ENCODE results near the gene AARS2. TPM values are rescaled to one million over a fixed set of nuclear protein-coding genes. Genes with fewer than 3 reads are reported as not detected.

Gene AARS2
- polyA plus RNA-seq, 1 experiment: 7.3 TPM

GRCh38 chr6:44289726-44290260, 23.4 kb downstream of the AARS2 start:
- ChIA-PET CTCF (no interaction called here), POLR2A (no interaction called here)
- DNase-seq (ENCODE audit: low read depth): no peak
- no peaks in the 10 kb centered on the region for H3K36me3 ChIP-seq (ENCODE audit: control insufficient read depth, insufficient read depth, low read length)
- H3K27me3 ChIP-seq (ENCODE audit: control insufficient read depth, insufficient read depth, low read length): peaks cover 27% of the 10 kb centered on the region
- TF ChIP-seq CTCF (IDR thresholded peaks at IDR 0.05; ENCODE audit: insufficient read depth, low read depth, low read length): no peak
- no peak overlapping the region for H3K4me3 ChIP-seq (ENCODE audit: low read depth, low read length)

GRCh38 chr6:44286747-44287146, 26.4 kb downstream of the AARS2 start:
- no peaks in the 10 kb centered on the region for H3K36me3 ChIP-seq (ENCODE audit: control insufficient read depth, insufficient read depth, low read length)
- H3K27me3 ChIP-seq (ENCODE audit: control insufficient read depth, insufficient read depth, low read length): peaks cover 24% of the 10 kb centered on the region
- POLR2A ChIA-PET: no interaction called here
- H3K4me3 ChIP-seq (ENCODE audit: low read depth, low read length): no peak overlapping the region
- no peak for TF ChIP-seq CTCF (IDR thresholded peaks at IDR 0.05; ENCODE audit: insufficient read depth, low read depth, low read length)
- CTCF ChIA-PET: no interaction called here
- no peak for DNase-seq (ENCODE audit: low read depth)

DNA sequence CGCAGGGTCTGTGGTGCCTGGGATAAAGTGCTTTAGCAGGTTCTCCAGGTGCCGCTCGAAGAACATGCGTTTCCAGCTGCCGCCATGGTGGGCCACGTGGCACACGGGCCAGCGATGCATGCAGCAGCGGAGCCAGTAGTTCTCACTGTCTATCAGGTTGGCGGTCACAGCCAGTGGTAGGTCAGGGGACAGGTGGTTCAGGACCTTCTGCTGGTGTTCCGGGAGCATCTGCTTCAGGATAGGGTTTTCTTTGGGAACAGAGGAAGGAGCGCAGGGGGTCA, 26.9 kb downstream of the AARS2 start:
- no peak for DNase-seq (ENCODE audit: low read depth)
- no peak for TF ChIP-seq CTCF (IDR thresholded peaks at IDR 0.05; ENCODE audit: insufficient read depth, low read depth, low read length)
- no peaks in the 10 kb centered on the region for H3K36me3 ChIP-seq (ENCODE audit: control insufficient read depth, insufficient read depth, low read length)
- H3K27me3 ChIP-seq (ENCODE audit: control insufficient read depth, insufficient read depth, low read length): peaks cover 24% of the 10 kb centered on the region
- ChIA-PET CTCF (interaction anchor here (1.3 kb wide), 1 partner anchor 18 kb away, joined by 10 read pairs; no protein-coding TSS in a partner anchor), POLR2A (no interaction called here)
- H3K4me3 ChIP-seq (ENCODE audit: low read depth, low read length): no peak overlapping the region

GRCh38 chr6:44285552-44286284, 27.4 kb downstream of the AARS2 start:
- POLR2A ChIA-PET: no interaction called here
- Histone ChIP-seq H3K36me3 (ENCODE audit: control insufficient read depth, insufficient read depth, low read length) (no peaks in the 10 kb centered on the region), H3K27me3 (ENCODE audit: control insufficient read depth, insufficient read depth, low read length) (peaks cover 21% of the 10 kb centered on the region), H3K4me3 (ENCODE audit: low read depth, low read length) (no peak overlapping the region)
- DNase-seq (ENCODE audit: low read depth): no peak
- TF ChIP-seq CTCF (IDR thresholded peaks at IDR 0.05; ENCODE audit: insufficient read depth, low read depth, low read length): no peak
- CTCF ChIA-PET: interaction anchor here (0.6 to 2.2 kb wide), 5 partner anchors 10 to 1849 kb away, joined by 3 to 10 read pairs (median 4); no protein-coding TSS in a partner anchor

GRCh38 chr6:44284867-44285266, 28.3 kb downstream of the AARS2 start:
- POLR2A ChIA-PET: no interaction called here

More at GRCh38 chr6:44284867-44285266, 28.3 kb downstream of the AARS2 start:
- CTCF ChIA-PET: interaction anchor here (0.6 to 2.2 kb wide), 5 partner anchors 11 to 1848 kb away, joined by 3 to 10 read pairs (median 4); no protein-coding TSS in a partner anchor
- Histone ChIP-seq H3K4me3 (ENCODE audit: low read depth, low read length) (no peak overlapping the region), H3K27me3 (ENCODE audit: control insufficient read depth, insufficient read depth, low read length) (peaks cover 19% of the 10 kb centered on the region), H3K36me3 (ENCODE audit: control insufficient read depth, insufficient read depth, low read length) (no peaks in the 10 kb centered on the region)
- no peak for TF ChIP-seq CTCF (IDR thresholded peaks at IDR 0.05; ENCODE audit: insufficient read depth, low read depth, low read length)
- no peak for DNase-seq (ENCODE audit: low read depth)
